GM12874 (cell line): ENCODE results near the gene IL6ST.

ENCODE experiments used
- CTCF ChIP-seq: IDR thresholded peaks from 2 replicates; pipeline ENCODE4 v1.5.1; 2011; ENCODE audit warnings: low read depth, mild to moderate bottlenecking, control low read depth, low read length, moderate library complexity; ENCODE audit not compliant: insufficient read depth

The IL6ST gene

GRCh38 chr5:55997742-55998351, 3.1 kb upstream of the IL6ST start:
- TF ChIP-seq CTCF: no peak

GRCh38 chr5:55994998-55995914, 493 bp upstream of the IL6ST start:
- TF ChIP-seq CTCF: no peak

- no peak for TF ChIP-seq CTCF
These were observed 850 bp downstream of the IL6ST start for GRCh38 chr5:55993731-55994494.

- TF ChIP-seq CTCF: no peak
These were observed 1.8 kb downstream of the IL6ST start for GRCh38 chr5:55993013-55993412.

- TF ChIP-seq CTCF: no peak
These were observed 2.8 kb downstream of the IL6ST start for GRCh38 chr5:55991768-55992486.

- TF ChIP-seq CTCF: no peak
These were observed 4.9 kb downstream of the IL6ST start for GRCh38 chr5:55989860-55990259.
